HepG2 (cell line): ENCODE data around the gene MTFR1L. TPM values are rescaled to one million over a fixed set of nuclear protein-coding genes. Genes with fewer than 3 reads are reported as not detected.

Source experiments
- ATAC-seq: fragments of 200-7000 bp; cut with Tn5 transposase; 3 replicates; pipeline ENCODE4 v1.9.1; 2020; ENCODE audit warnings: mild to moderate bottlenecking, moderate library complexity
- BruUV-seq: library from RNA; stranded (reverse); fragments of 400-500 nt; replicated peaks from 2 replicates; lab custom pipeline; 2021; lab: Mats Ljungman, UMichigan
- CTCF ChIA-PET: fragments of 300-600 bp; formaldehyde crosslinking; extraction: SDS; loops from one replicate; lab custom pipeline; 2021; ENCODE audit warnings: low total read pairs, inconsistent platforms, low intra/inter-chr PET ratio; lab: Yijun Ruan, JAX
- POLR2A ChIA-PET: fragments of 350-600 bp; sonication (Branson Sonifier 250); formaldehyde crosslinking; loops from one replicate; lab custom pipeline; 2020; ENCODE audit warnings: antibody characterized with exemption, inconsistent platforms; lab: Yijun Ruan, JAX
- DNase-seq: peaks from one replicate; pipeline ENCODE4 v3.0.0-alpha.2; 2015; ENCODE audit warnings: low spot score
- FAIRE-seq: peaks from 3 replicates; lab custom pipeline; 2011; peaks lifted over from hg19 to GRCh38; lab: Jason Lieb, UNC
- H2AFZ ChIP-seq: one replicate; pipeline ENCODE4 v1.6.1; 2011; ENCODE audit warnings: low read length, inconsistent platforms
- H3K27ac ChIP-seq: fragments of 300-600 bp; 3 replicates; pipeline ENCODE4 v1.8.0; 2011; ENCODE audit warnings: mixed run types, mild to moderate bottlenecking, mixed read lengths, low read length, inconsistent platforms; ENCODE audit not compliant: insufficient read depth; ENCODE audit errors: extremely low read length
- H3K27me3 ChIP-seq, 2 experiments: fragments of 200-600 bp in 1 of 2; 2 replicates in 1 of 2; 3 replicates in 1 of 2; pipeline versions ENCODE4 v1.6.0 to v1.8.0; 2011; ENCODE audit warnings: low read length in 2 of 2, mild to moderate bottlenecking in 2 of 2, moderate library complexity in 2 of 2, inconsistent platforms in 1 of 2; ENCODE audit not compliant: insufficient read depth in 2 of 2, control insufficient read depth in 1 of 2
- H3K36me3 ChIP-seq, 2 experiments: fragments of 200-600 bp in 1 of 2; replicated peaks in 1 of 2; 2 replicates in 1 of 2; 3 replicates in 1 of 2; pipeline versions ENCODE4 v1.5.1 to v1.8.0; 2011; ENCODE audit warnings: low read length in 2 of 2, inconsistent platforms in 1 of 2; ENCODE audit not compliant: insufficient read depth in 2 of 2, control insufficient read depth in 1 of 2
- H3K4me1 ChIP-seq: 2 replicates; pipeline ENCODE4 v1.5.1; 2012; ENCODE audit warnings: low read length, inconsistent platforms; ENCODE audit not compliant: insufficient read depth
- H3K4me2 ChIP-seq: 2 replicates; pipeline ENCODE4 v1.6.0; 2011; ENCODE audit warnings: low read depth, low read length, inconsistent platforms
- H3K4me3 ChIP-seq, 3 experiments: fragments of 200-600 bp in 1 of 3; sonication (generic), shearing (Covaris generic) in 1 of 3; replicated peaks in 1 of 3; 2 replicates each; pipeline ENCODE4 v1.5.1; 2011 to 2016; ENCODE audit warnings: low read length in 3 of 3, inconsistent platforms in 2 of 3, low read depth in 2 of 3, mild to moderate bottlenecking in 2 of 3, control low read depth in 1 of 3, mixed read lengths in 1 of 3; ENCODE audit not compliant: insufficient read depth in 1 of 3
- H3K79me2 ChIP-seq: one replicate; pipeline ENCODE4 v1.6.1; 2011; ENCODE audit warnings: low read length, inconsistent platforms; ENCODE audit not compliant: insufficient read depth
- H3K9ac ChIP-seq: 2 replicates; pipeline ENCODE4 v1.6.0; 2011; ENCODE audit warnings: mild to moderate bottlenecking, low read depth, low read length, inconsistent platforms; ENCODE audit not compliant: insufficient read depth
- H3K9me3 ChIP-seq: 2 replicates; pipeline ENCODE4 v1.5.1; 2012; ENCODE audit warnings: mild to moderate bottlenecking, low read length
- H4K20me1 ChIP-seq: 2 replicates; pipeline ENCODE4 v1.6.0; 2011; ENCODE audit warnings: inconsistent platforms, mild to moderate bottlenecking, low read length, moderate library complexity; ENCODE audit not compliant: insufficient read depth
- BORCS8-MEF2B ChIP-seq: sonication (generic); formaldehyde crosslinking; IDR thresholded peaks from 2 replicates; pipeline ENCODE4 v1.8.0; 2022; ENCODE audit warnings: mild to moderate bottlenecking, missing genetic modification reagents
- GZF1 ChIP-seq: sonication (generic); formaldehyde crosslinking; IDR thresholded peaks from 2 replicates; pipeline ENCODE4 v1.5.1; 2020; ENCODE audit warnings: mild to moderate bottlenecking, missing genetic modification reagents
- IRF2 ChIP-seq: IDR thresholded peaks from 2 replicates; pipeline ENCODE4 v1.6.1; 2018; ENCODE audit warnings: missing genetic modification reagents, missing compliant biosample characterization
- KDM5A ChIP-seq: fragments of 200-600 bp; sonication (generic); IDR thresholded peaks from 2 replicates; pipeline ENCODE4 v1.7.0; 2018; ENCODE audit warnings: antibody characterized with exemption, mild to moderate bottlenecking, low read length, borderline replicate concordance
- MBD4 ChIP-seq: IDR thresholded peaks from 2 replicates; pipeline ENCODE4 v1.6.1; 2012; ENCODE audit warnings: low read length, inconsistent platforms, borderline replicate concordance
- SIX4 ChIP-seq: sonication (generic); formaldehyde crosslinking; IDR thresholded peaks from 2 replicates; pipeline ENCODE4 v1.4.0; 2020; ENCODE audit warnings: missing genetic modification reagents
- SRSF9 ChIP-seq: fragments of 200-400 bp; formaldehyde crosslinking; IDR thresholded peaks from 2 replicates; pipeline ENCODE4 v1.6.1; 2018; ENCODE audit warnings: borderline replicate concordance, mild to moderate bottlenecking, low read depth, low read length; ENCODE audit not compliant: insufficient read depth, poor library complexity, severe bottlenecking
- ZBTB44 ChIP-seq: sonication (generic); formaldehyde crosslinking; IDR thresholded peaks from 2 replicates; pipeline ENCODE4 v1.4.0; 2020; ENCODE audit warnings: missing genetic modification reagents
- ZNF354B ChIP-seq: sonication (generic); formaldehyde crosslinking; IDR thresholded peaks from 2 replicates; pipeline ENCODE4 v1.8.0; 2022; ENCODE audit warnings: mild to moderate bottlenecking, missing genetic modification reagents
- ZNF619 ChIP-seq: sonication (generic); formaldehyde crosslinking; IDR thresholded peaks from 2 replicates; pipeline ENCODE4 v1.4.0; 2020; ENCODE audit warnings: mild to moderate bottlenecking, missing genetic modification reagents
- WGBS: methylation state at CpG from one replicate; pipeline ENCODE4 v1.1.6; 2017; ENCODE audit warnings: low lambda C conversion rate; 5-methylcytosine and 5-hydroxymethylcytosine counted together
- in situ Hi-C: cut with HindIII; loops from 2 replicates; pipeline ENCODE4 v1.10.0; 2017; ENCODE audit warnings: low pct_unique_long_range_greater_than_20kb; ENCODE audit not compliant: extremely low pct_ligation_motif_present
- intact Hi-C: fragments of 100-400 bp; cut with micrococcal nuclease; formaldehyde crosslinking; loops from one replicate; pipeline ENCODE4 v1.10.0; 2022; ENCODE audit not compliant: unreplicated experiment
- polyA plus RNA-seq, 8 experiments: library from polyadenylated mRNA; depleted of rRNA in 3 of 8; stranded (reverse) in 7 of 8; unstranded in 1 of 8; fragments of >200 nt; fragmentation: Illumina TruSeq in 4 of 8; extraction: Trizol in 4 of 8; gene quantifications; 2 replicates each; pipeline versions ENCODE4 v1.2.1 to v1.2.3, GENCODE V29; 2011 to 2016; ENCODE audit warnings: low read depth in 4 of 8, missing spikeins in 1 of 8, mixed read lengths in 1 of 8; ENCODE audit not compliant: insufficient read depth in 1 of 8
- total RNA-seq, 5 experiments: library from RNA; depleted of rRNA; stranded (reverse); fragments of >200 nt; fragmentation: Illumina TruSeq; extraction: Trizol; gene quantifications; 2 replicates each; pipeline ENCODE4 v1.2.3, GENCODE V29; 2016; ENCODE audit warnings: low read depth in 1 of 5
- TF ChIP-seq, protein P1 (sequence below): sonication (generic); formaldehyde crosslinking; IDR thresholded peaks from 2 replicates; pipeline ENCODE4 v1.4.0; 2020; ENCODE audit warnings: low read depth, mild to moderate bottlenecking, missing genetic modification reagents
- TF ChIP-seq, protein P2 (sequence below): sonication (generic); formaldehyde crosslinking; IDR thresholded peaks from 2 replicates; pipeline ENCODE4 v1.5.0; 2020; ENCODE audit warnings: mild to moderate bottlenecking, missing genetic modification reagents, borderline replicate concordance

Gene MTFR1L
- total and polyA plus RNA-seq, 2 of the 13 experiments (the other 11 are each of a cell fraction or from before 2014, with no cell fraction given) = 38.0 to 55.7 TPM

DNA sequence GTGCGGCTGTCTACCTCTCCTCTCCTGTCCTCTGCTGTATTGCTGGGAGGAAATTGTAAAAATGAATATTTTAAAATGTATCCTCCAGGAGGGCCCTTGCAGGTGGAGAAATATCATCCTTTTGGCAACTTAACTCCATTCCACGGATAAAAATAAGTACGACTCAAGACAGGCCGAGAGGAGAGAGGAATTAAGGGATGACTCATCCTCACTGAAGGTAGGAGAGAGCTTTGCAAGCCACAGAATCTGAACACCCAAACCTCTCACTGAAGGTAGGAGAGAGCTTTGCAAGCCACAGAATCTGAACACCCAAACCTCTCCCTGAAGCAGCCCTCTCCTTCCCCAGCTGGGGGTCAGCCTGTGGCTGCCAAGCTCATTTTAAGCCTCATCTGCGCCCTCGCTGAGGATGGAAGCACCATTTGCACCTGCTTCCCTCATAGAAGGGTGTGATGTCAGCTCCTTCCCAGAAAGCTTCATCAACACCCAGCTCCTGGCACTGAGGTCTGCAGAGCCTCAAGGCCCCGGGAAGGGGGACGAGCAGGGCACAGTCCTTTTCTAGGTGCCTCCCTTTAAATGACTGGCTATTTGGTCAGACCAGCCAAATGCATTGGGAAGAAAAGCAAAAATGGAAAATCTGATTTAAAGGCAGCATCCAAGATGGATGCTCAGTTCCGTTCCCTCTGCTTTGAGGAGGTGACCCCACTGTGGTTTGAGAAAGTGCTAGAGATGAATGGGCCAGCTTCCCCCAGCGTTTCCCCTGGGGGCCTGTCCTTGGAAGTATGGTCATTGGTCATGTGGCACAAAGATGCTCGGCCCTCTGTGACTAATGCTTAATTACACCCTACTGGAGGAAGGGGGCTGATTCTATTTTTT lies 32.6 kb upstream of the MTFR1L start:
- intact Hi-C loops = no loop called here
- H3K4me1 ChIP-seq = peaks cover 21% of the 10 kb centered on the region; the same call in 1 of the 2 replicates
- ChIA-PET CTCF (no interaction called here), POLR2A (no interaction called here)
- no peaks in the 10 kb centered on the region for H3K9me3 ChIP-seq
- TF ChIP-seq GZF1 (CRISPR knock-in tag) (no peak), SIX4 (CRISPR knock-in tag) (no peak), SRSF9 (no peak), KDM5A (no peak), ZNF619 (no peak), MBD4 (no peak), BORCS8-MEF2B (no peak), ZBTB44 (CRISPR knock-in tag) (no peak), ZNF354B (CRISPR knock-in tag) (no peak), IRF2 (CRISPR knock-in tag) (no peak)
- TF ChIP-seq, protein P1, sequence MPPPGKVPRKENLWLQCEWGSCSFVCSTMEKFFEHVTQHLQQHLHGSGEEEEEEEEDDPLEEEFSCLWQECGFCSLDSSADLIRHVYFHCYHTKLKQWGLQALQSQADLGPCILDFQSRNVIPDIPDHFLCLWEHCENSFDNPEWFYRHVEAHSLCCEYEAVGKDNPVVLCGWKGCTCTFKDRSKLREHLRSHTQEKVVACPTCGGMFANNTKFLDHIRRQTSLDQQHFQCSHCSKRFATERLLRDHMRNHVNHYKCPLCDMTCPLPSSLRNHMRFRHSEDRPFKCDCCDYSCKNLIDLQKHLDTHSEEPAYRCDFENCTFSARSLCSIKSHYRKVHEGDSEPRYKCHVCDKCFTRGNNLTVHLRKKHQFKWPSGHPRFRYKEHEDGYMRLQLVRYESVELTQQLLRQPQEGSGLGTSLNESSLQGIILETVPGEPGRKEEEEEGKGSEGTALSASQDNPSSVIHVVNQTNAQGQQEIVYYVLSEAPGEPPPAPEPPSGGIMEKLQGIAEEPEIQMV (CRISPR knock-in tag) = no peak
- TF ChIP-seq, protein P2, sequence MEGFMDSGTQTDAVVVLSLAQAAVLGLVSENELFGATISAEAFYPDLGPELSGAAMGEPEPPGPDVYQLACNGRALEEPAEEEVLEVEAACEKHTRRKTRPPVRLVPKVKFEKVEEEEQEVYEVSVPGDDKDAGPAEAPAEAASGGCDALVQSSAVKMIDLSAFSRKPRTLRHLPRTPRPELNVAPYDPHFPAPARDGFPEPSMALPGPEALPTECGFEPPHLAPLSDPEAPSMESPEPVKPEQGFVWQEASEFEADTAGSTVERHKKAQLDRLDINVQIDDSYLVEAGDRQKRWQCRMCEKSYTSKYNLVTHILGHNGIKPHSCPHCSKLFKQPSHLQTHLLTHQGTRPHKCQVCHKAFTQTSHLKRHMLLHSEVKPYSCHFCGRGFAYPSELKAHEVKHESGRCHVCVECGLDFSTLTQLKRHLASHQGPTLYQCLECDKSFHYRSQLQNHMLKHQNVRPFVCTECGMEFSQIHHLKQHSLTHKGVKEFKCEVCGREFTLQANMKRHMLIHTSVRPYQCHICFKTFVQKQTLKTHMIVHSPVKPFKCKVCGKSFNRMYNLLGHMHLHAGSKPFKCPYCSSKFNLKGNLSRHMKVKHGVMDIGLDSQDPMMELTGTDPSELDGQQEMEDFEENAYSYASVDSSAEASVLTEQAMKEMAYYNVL (CRISPR knock-in tag) = no peak
- no TSS peak for BruUV-seq
- ATAC-seq (no peak), FAIRE-seq (no peak), DNase-seq (no peak)
- no peak overlapping the region for H3K4me3 ChIP-seq
- no peak overlapping the region for H3K4me2 ChIP-seq
- no peak overlapping the region for H2AFZ ChIP-seq
- H3K36me3 ChIP-seq = no peaks in the 10 kb centered on the region
- H3K79me2 ChIP-seq = no peaks in the 10 kb centered on the region
- H4K20me1 ChIP-seq = no peaks in the 10 kb centered on the region
- peaks cover 0 to 35% of the 10 kb centered on the region in 2 experiments; a peak in 3 of 5 replicates for H3K27me3 ChIP-seq
- H3K27ac ChIP-seq = no peak overlapping the region
- in situ Hi-C loops = no loop called here
- 24% methylated on average over 9 of the region's 11 CpGs for WGBS
- no peak overlapping the region for H3K9ac ChIP-seq
